Fibroblast of pulmonary artery (primary cell): ENCODE measurements around the gene EPHB4.

Source experiments
- DNase-seq: peaks from one replicate; pipeline ENCODE4 v3.0.0-alpha.2; 2010; ENCODE audit warnings: low read depth
- H3K4me3 ChIP-seq: replicated peaks from 2 replicates; pipeline ENCODE4 v1.5.1; 2011; ENCODE audit warnings: low read depth, mild to moderate bottlenecking, control low read depth, low read length, moderate library complexity
- CTCF ChIP-seq: IDR thresholded peaks from 2 replicates; pipeline ENCODE4 v1.5.1; 2011; ENCODE audit warnings: mild to moderate bottlenecking, control low read depth, low read length, inconsistent platforms; ENCODE audit errors: missing control alignments

EPHB4 gene

GRCh38 chr7:100794741-100795140 lies 32.6 kb downstream of the EPHB4 start:
- TF ChIP-seq CTCF: no peak
- DNase-seq: no peak
- no peak overlapping the region for H3K4me3 ChIP-seq

GRCh38 chr7:100793806-100794660 lies 33.3 kb downstream of the EPHB4 start:
- DNase-seq: peak; percentile 20
- TF ChIP-seq CTCF: no peak
- H3K4me3 ChIP-seq: no peak overlapping the region

GRCh38 chr7:100791881-100792666 lies 35.2 kb downstream of the EPHB4 start:
- no peak overlapping the region for H3K4me3 ChIP-seq
- TF ChIP-seq CTCF: no peak
- DNase-seq: no peak

GRCh38 chr7:100789055-100789454 lies 38.3 kb downstream of the EPHB4 start:
- TF ChIP-seq CTCF: no peak
- H3K4me3 ChIP-seq: no peak overlapping the region
- DNase-seq: no peak

- no peak for DNase-seq
- H3K4me3 ChIP-seq: no peak overlapping the region
- TF ChIP-seq CTCF: no peak
Measured at GRCh38 chr7:100786323-100786722, 41.0 kb downstream of the EPHB4 start.

- DNase-seq: no peak
- no peak for TF ChIP-seq CTCF
- H3K4me3 ChIP-seq: no peak overlapping the region
Measured at GRCh38 chr7:100785878-100786277, 41.4 kb downstream of the EPHB4 start.
